Activated CD8-positive, alpha-beta memory T cell treated with anti-CD3 and anti-CD28 coated beads, Interleukin-2, amount 10 ng/mL, durations not matched to agents 7 days and 5 days (primary cell): Measurements from ENCODE around the gene SEMA3G. TPM values are rescaled to one million over a fixed set of nuclear protein-coding genes. Genes with fewer than 3 reads are reported as not detected.

Experiments
- ATAC-seq: fragments of 150-1000 bp; cut with Tn5 transposase; one replicate; pipeline ENCODE4 v1.10.0; 2021; ENCODE audit warnings: moderate library complexity
- CTCF ChIA-PET: fragments of 350-600 bp; sonication (Branson Sonifier 250); formaldehyde crosslinking; loops from one replicate; lab custom pipeline; 2021; ENCODE audit warnings: antibody characterized with exemption; lab: Charles Lee
- DNase-seq: peaks from one replicate; pipeline ENCODE4 v3.0.0-alpha.2; 2020
- H3K27ac Mint-ChIP-seq: one replicate; pipeline ENCODE4 v1.8.0; 2021; ENCODE audit warnings: mild to moderate bottlenecking, mixed read lengths
- H3K27me3 Mint-ChIP-seq: one replicate; pipeline ENCODE4 v1.8.0; 2021; ENCODE audit warnings: mixed read lengths
- H3K36me3 Mint-ChIP-seq: one replicate; pipeline ENCODE4 v1.8.0; 2021; ENCODE audit warnings: mild to moderate bottlenecking, mixed read lengths
- H3K4me1 Mint-ChIP-seq: one replicate; pipeline ENCODE4 v1.8.0; 2021; ENCODE audit warnings: mixed read lengths
- H3K4me3 Mint-ChIP-seq: one replicate; pipeline ENCODE4 v1.8.0; 2021; ENCODE audit warnings: mild to moderate bottlenecking, moderate library complexity, mixed read lengths
- H3K9me3 Mint-ChIP-seq: one replicate; pipeline ENCODE4 v1.8.0; 2022; ENCODE audit warnings: low read depth, mixed read lengths
- total RNA-seq, 2 experiments: library from RNA; stranded (reverse); gene quantifications; one replicate each; pipeline ENCODE4 v1.2.3, GENCODE V29; 2021

The SEMA3G gene
- total RNA-seq, 2 experiments from 2014 or later = 0.28 to 0.38 TPM

DNA sequence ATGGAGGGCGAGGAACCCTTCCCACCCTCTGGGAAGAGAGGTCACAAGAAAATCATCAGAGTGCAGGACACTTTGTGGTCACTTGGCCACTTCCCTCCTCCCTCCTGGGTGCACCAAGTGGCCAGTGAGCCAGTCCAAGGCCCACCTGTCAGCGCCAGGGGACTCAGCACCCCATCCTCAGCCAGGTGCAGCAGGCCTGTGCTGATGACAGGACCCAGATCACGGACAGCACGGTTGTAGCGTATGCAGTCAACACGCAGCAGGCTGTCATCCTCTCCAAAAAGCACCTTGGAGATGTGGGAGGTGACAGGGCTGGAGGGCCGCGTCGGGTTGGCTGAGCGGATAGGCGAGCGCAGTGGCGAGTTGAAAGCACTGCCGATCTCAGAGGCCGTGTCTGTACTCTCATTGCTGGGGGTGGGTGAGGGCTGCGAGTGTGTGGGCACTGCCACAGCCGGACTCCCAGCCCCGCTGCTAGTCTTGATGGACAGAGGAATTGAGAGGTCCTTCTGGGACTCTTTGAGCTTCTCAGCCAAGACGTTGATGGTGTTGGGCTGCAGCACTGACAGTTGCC is 41.5 kb downstream of the SEMA3G start:
- DNase-seq = no peak
- Mint-ChIP-seq H3K36me3 (peaks cover 35% of the 10 kb centered on the region), H3K4me1 (peaks cover 10% of the 10 kb centered on the region), H3K27ac (no peak overlapping the region), H3K9me3 (no peaks in the 10 kb centered on the region), H3K27me3 (no peaks in the 10 kb centered on the region), H3K4me3 (no peak overlapping the region)
- no peak for ATAC-seq
- CTCF ChIA-PET = no interaction called here

DNA sequence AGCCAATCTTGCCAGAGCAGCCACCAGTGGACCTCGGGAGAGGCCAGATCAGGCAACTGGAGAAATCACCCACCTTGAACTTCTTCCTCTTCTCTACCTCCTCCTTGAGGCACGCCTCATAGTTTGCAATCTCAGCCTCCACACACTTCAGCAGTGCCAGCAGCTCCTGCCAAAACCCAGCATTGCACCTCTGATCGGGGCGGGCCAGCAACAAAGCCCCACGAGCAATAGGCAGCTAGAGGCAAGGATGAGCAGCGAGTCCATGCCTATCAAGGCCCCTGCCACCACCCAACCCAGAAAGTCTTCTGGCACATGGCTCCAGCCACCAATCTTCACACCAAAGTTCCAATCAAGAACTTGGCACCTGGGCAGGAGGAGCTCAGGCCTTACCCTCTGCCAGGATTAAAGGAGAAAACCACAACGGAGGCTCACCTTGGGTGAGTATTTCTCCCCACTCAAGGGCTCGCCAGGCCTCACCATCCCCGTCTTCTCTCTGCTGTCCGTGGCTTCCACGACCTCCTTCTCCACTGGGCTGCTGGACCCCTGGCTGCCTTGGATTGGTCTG is 42.1 kb downstream of the SEMA3G start:
- DNase-seq (no peak), ATAC-seq (no peak)
- no peaks in the 10 kb centered on the region for H3K9me3 Mint-ChIP-seq
- peaks cover 29% of the 10 kb centered on the region for H3K36me3 Mint-ChIP-seq
- no peak overlapping the region for H3K4me3 Mint-ChIP-seq
- no peak overlapping the region for H3K27ac Mint-ChIP-seq
- peaks cover 4% of the 10 kb centered on the region for H3K4me1 Mint-ChIP-seq
- CTCF ChIA-PET = no interaction called here
- no peaks in the 10 kb centered on the region for H3K27me3 Mint-ChIP-seq

DNA sequence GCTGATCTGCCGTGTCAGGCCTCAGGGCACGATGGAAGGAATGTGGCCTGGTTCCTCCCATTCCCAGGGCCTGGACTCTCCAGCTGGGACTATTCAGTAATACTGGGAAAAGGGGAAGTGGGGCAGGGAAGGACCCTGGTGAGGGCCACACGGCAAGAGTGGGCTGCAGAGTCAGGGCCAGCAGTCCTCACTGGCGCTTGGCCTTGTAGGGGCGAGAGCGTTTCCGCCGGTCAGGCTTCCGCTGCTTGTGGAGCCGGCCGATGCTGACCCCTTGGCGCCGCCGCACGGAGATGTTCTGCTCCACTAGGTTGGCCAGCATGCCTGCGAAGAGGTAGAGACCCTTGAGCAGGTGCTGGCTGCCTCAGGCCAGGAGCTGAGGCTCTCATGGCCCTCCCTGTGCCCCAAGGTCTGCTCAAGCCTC is 42.8 kb downstream of the SEMA3G start:
- Mint-ChIP-seq H3K4me1 (peaks cover 2% of the 10 kb centered on the region), H3K36me3 (peaks cover 24% of the 10 kb centered on the region), H3K9me3 (no peaks in the 10 kb centered on the region), H3K27ac (no peak overlapping the region), H3K27me3 (no peaks in the 10 kb centered on the region), H3K4me3 (no peak overlapping the region)
- DNase-seq (no peak), ATAC-seq (no peak)
- CTCF ChIA-PET = no interaction called here

DNA sequence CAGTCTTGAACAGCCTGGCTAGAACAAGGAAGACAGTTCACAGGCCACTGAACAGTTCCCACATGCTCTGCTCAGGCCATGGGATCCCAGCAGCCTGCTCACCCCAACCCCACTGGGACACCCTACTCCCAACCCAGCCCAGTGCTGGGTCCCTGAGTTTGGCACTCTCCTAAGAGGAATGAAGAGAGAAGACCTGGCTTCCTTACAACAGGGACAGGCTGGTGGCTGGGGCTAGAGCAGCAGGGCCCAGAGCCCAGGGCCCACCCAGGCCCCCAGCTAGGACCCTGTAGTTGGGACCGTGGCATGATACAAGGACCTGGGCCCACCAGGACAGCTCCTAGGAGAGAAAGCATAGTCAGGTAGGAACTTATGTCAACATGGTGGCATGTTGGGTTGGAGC is 43.4 kb downstream of the SEMA3G start:
- CTCF ChIA-PET = no interaction called here
- peaks cover 21% of the 10 kb centered on the region for H3K36me3 Mint-ChIP-seq
- no peaks in the 10 kb centered on the region for H3K27me3 Mint-ChIP-seq
- H3K27ac Mint-ChIP-seq = no peak overlapping the region
- H3K4me1 Mint-ChIP-seq = peaks cover 2% of the 10 kb centered on the region
- H3K4me3 Mint-ChIP-seq = no peak overlapping the region
- no peak for DNase-seq
- ATAC-seq = no peak
- no peaks in the 10 kb centered on the region for H3K9me3 Mint-ChIP-seq

DNA sequence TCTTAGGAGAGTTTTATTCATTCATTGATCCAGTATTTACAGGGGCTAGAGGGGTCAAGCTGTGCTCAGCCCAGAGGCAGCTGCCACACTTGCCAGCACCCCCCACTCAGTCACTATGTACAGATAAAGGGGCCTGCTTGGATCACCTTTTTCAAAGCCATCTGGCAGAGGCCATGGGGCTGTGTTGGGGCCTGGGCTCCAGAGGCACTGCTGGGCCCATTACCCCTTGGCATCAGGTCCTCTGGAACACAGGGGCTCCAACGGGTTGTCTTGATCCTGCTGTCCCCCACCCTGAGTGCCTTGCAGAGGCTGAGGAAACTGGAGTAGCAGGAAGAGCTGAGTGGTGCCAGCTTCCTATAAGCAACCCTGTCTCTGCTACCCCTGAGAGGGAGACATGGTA is 43.9 kb downstream of the SEMA3G start:
- Mint-ChIP-seq H3K4me3 (no peak overlapping the region), H3K36me3 (peaks cover 18% of the 10 kb centered on the region), H3K4me1 (peaks cover 2% of the 10 kb centered on the region), H3K27me3 (no peaks in the 10 kb centered on the region), H3K9me3 (no peaks in the 10 kb centered on the region), H3K27ac (no peak overlapping the region)
- DNase-seq (no peak), ATAC-seq (no peak)
- CTCF ChIA-PET = no interaction called here

DNA sequence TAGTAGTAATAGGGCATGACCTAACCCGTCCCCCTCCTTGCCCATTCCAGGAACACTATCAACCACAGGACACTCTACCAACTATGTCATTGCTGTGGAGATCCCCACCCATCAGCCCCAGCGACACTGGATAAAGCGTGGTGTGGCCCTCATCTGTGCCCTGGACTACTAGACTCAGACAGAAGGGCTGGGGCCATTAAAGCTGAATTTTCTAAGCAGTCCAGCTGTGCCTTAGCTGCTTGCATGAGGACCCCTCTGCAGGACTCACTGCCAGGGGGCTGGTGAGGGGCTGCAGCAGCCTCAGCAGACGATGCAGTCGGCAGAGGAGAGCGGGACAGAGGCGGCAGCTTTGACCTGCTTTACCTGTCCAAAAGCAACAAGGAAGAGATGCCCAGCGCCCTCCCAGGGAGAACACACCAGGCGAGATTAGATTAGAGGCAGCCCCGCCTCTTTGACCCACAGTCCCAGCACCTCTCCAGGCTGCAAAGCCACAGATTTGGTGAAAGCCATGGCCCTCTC is 44.6 kb downstream of the SEMA3G start:
- ATAC-seq (no peak), DNase-seq (no peak)
- H3K4me3 Mint-ChIP-seq = no peak overlapping the region
- H3K36me3 Mint-ChIP-seq = peaks cover 15% of the 10 kb centered on the region
- no peaks in the 10 kb centered on the region for H3K4me1 Mint-ChIP-seq
- H3K9me3 Mint-ChIP-seq = no peaks in the 10 kb centered on the region
- CTCF ChIA-PET = no interaction called here
- H3K27ac Mint-ChIP-seq = no peak overlapping the region
- H3K27me3 Mint-ChIP-seq = no peaks in the 10 kb centered on the region

DNA sequence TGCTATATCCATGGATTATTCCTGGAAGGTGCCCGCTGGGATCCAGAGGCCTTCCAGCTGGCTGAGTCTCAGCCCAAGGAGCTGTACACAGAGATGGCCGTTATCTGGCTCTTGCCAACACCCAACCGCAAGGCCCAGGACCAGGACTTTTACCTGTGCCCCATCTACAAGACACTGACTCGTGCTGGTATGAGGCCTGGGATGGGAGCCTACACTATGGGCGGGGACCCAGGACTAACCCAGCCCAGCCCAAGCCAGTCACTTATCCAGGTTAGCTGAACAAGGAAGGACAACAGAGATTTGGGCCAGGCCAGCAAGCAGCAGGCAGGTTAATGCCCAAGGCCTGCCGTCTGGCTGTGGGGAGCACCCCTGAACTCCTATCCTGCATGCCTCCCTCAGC is 45.3 kb downstream of the SEMA3G start:
- CTCF ChIA-PET = interaction anchor here (0.5 kb wide), 1 partner anchor 13 kb away, joined by 3 read pairs; no protein-coding TSS in a partner anchor
- H3K4me1 Mint-ChIP-seq = no peaks in the 10 kb centered on the region
- H3K27ac Mint-ChIP-seq = no peak overlapping the region
- no peak overlapping the region for H3K4me3 Mint-ChIP-seq
- ATAC-seq (no peak), DNase-seq (no peak)
- H3K9me3 Mint-ChIP-seq = no peaks in the 10 kb centered on the region
- no peaks in the 10 kb centered on the region for H3K27me3 Mint-ChIP-seq
- H3K36me3 Mint-ChIP-seq = peaks cover 13% of the 10 kb centered on the region

DNA sequence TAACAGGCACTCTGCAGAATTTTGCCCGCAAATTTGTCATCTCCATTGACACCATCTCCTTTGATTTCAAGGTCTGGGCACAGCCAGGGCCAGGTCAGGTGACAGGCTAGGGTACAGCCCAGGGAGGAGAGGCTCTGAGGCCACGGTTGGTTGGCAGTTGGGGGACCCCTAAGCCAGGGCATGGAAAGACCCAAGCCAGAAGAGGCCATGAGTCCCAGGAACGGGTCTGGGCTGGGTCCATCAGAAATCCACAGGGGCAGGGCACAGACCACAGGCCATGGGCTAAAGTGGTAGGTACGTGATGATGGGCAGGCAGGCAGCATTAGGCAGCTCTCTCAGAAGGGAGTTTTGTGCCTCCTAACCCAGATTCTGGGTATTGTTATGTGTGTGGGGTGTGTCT is 45.8 kb downstream of the SEMA3G start:
- no peaks in the 10 kb centered on the region for H3K9me3 Mint-ChIP-seq
- no peak for DNase-seq
- ATAC-seq = no peak
- no peaks in the 10 kb centered on the region for H3K4me1 Mint-ChIP-seq
- no peak overlapping the region for H3K27ac Mint-ChIP-seq
- CTCF ChIA-PET = interaction anchor here (0.5 to 1.4 kb wide), 2 partner anchors 10 to 13 kb away, joined by 3 read pairs; no protein-coding TSS in a partner anchor
- no peak overlapping the region for H3K4me3 Mint-ChIP-seq
- no peaks in the 10 kb centered on the region for H3K27me3 Mint-ChIP-seq
- peaks cover 13% of the 10 kb centered on the region for H3K36me3 Mint-ChIP-seq

DNA sequence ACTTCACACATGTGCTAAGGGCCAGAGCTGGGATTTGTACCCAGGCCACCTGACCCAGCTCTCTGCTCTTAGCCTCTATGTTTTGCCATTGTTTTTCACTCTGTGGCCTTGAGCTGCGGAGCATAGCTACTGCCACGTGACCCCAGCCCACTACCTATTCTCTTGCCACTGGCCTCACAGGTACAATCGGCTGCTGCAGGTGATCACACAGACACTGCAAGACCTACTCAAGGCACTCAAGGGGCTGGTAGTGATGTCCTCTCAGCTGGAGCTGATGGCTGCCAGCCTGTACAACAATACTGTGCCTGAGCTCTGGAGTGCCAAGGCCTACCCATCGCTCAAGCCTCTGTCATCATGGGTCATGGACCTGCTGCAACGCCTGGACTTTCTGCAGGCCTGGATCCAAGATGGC is 46.2 kb downstream of the SEMA3G start:
- Mint-ChIP-seq H3K36me3 (peaks cover 9% of the 10 kb centered on the region), H3K4me3 (no peak overlapping the region), H3K4me1 (no peaks in the 10 kb centered on the region), H3K9me3 (no peaks in the 10 kb centered on the region), H3K27me3 (no peaks in the 10 kb centered on the region), H3K27ac (no peak overlapping the region)
- CTCF ChIA-PET = interaction anchor here (1.1 to 1.4 kb wide), 2 partner anchors 10 to 59 kb away, joined by 3 to 4 read pairs; no protein-coding TSS in a partner anchor
- ATAC-seq (no peak), DNase-seq (no peak)

DNA sequence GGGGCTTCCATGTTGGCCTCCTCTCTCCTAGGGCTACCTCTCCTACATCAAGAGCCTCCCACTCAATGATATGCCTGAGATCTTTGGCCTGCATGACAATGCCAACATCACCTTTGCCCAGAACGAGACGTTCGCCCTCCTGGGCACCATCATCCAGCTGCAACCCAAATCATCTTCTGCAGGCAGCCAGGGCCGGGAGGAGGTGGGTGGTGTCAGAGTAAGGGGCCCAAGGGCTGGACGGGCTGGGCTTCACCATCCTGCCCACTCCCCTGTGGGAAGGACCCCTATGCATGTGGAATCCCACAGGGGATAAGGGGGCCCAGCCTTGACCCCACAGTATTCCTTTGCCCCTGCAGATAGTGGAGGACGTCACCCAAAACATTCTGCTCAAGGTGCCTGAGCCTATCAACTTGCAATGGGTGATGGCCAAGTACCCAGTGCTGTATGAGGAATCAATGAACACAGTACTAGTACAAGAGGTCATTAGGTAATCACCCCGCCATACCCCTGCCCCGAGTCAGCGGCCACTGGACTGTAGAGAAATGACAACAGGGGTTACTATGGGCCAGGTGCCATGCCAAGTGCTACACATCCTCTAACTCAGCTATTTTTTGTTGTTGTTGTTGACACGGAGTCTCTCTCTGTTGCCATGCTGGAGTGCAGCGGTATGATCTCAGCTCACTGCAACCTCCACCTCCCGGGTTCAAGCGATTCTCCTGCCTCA is 47.1 kb downstream of the SEMA3G start:
- Mint-ChIP-seq H3K9me3 (no peaks in the 10 kb centered on the region), H3K4me3 (no peak overlapping the region), H3K27ac (no peak overlapping the region), H3K4me1 (no peaks in the 10 kb centered on the region), H3K27me3 (no peaks in the 10 kb centered on the region), H3K36me3 (peaks cover 5% of the 10 kb centered on the region)
- ATAC-seq (no peak), DNase-seq (no peak)
- CTCF ChIA-PET = interaction anchor here (1.1 to 1.4 kb wide), 3 partner anchors 9 to 59 kb away, joined by 3 to 4 read pairs (median 3); no protein-coding TSS in a partner anchor

DNA sequence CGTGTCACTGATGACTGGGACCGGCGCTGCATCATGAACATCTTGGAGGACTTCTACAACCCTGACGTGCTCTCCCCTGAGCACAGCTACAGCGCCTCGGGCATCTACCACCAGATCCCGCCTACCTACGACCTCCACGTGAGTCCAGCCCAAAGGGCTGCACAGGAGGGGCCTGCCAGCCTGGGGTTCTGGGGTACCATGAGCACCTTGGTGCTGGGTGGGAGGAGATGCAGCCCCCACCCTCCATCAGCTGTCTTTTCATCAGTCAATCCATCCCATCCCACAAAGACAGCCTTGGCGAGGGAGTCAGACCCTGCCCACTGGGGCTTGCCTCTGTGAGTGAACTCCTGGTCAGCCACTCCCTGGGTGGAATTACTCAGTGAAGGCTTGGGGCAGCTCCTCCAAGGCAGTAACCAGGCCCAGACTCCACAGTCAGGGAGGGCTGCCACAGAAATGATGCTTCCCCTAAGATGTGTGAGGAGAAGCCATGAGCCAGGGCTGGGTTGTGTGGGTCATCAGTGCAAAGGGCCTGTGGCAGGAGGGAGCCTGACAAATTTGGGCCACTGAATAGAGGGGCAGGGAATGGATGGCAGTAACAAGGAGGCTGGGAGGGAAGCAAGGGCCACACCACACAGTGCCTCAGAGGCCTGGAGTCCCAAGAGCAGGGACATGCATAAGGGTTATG is 47.9 kb downstream of the SEMA3G start:
- DNase-seq = no peak
- CTCF ChIA-PET = interaction anchor here (1.2 kb wide), 1 partner anchor 12 kb away, joined by 3 read pairs; no protein-coding TSS in a partner anchor
- no peak overlapping the region for H3K27ac Mint-ChIP-seq

DNA sequence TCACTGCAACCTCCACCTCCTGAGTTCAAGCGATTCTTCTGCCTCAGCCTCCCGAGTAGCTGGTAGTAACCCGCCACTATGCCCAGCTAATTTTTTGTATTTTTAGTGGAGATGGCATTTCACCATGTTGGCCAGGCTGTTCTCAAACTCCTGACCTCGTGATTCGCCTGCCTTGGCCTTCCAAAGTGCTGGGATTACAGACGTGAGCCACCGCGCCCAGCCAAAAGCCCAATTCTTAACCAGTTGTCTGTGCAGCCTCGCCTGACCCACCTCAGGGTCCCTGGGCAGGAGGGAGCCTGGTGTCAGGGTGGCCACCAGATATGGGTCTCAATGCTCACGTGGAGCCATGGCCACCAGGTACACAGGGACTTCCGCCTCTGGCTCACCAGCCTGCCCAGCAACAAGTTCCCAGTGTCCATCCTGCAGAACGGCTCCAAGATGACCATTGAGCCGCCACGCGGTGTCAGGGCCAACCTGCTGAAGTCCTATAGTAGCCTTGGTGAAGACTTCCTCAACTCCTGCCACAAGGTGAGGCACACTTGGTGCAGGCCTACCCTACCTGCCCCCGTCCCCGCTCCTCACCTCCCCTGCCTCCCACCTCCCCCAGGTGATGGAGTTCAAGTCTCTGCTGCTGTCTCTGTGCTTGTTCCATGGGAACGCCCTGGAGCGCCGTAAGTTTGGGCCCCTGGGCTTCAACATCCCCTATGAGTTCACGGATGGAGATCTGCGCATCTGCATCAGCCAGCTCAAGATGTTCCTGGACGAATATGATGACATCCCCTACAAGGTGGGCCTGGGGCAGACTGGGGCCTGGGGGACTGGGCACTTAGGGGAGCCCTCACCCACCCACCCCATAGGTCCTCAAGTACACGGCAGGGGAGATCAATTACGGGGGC is 48.6 kb downstream of the SEMA3G start:
- DNase-seq (no peak), ATAC-seq (no peak)
- no peaks in the 10 kb centered on the region for H3K9me3 Mint-ChIP-seq
- no peaks in the 10 kb centered on the region for H3K36me3 Mint-ChIP-seq
- no peaks in the 10 kb centered on the region for H3K4me1 Mint-ChIP-seq
- no peak overlapping the region for H3K4me3 Mint-ChIP-seq
- no peak overlapping the region for H3K27ac Mint-ChIP-seq
- H3K27me3 Mint-ChIP-seq = no peaks in the 10 kb centered on the region
- CTCF ChIA-PET = no interaction called here

More for the DNA sequence above, 47.9 kb downstream of the SEMA3G start:
- no peaks in the 10 kb centered on the region for H3K9me3 Mint-ChIP-seq
- no peaks in the 10 kb centered on the region for H3K36me3 Mint-ChIP-seq
- H3K27me3 Mint-ChIP-seq = no peaks in the 10 kb centered on the region
- no peak overlapping the region for H3K4me3 Mint-ChIP-seq
- no peaks in the 10 kb centered on the region for H3K4me1 Mint-ChIP-seq
- ATAC-seq = no peak
